ENCODE data around the gene CRNN.

Gene CRNN

DNA sequence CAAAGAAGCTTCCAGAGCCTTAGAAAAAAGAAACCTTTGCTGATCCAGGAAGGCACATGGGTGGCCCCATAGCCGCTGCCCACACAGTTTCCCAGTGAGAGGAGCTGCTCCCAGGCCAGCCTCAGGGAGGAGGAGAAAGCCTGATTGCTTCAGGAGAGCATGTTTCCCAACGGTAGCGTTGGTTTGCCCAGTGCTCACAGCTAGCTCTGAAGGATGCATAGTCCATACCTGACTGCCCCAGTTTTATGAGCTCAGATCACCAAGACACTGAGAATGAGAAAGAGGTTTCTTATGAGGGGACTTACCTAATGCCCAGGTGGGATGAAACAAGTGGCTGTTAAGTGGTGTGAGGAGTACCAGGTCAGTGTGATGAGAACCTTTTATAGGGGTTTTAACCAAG is at the start of gene CRNN:
TSS of gene CRNN (minus strand) at position 355 of the 400 bp plus-strand sequence. CDS start 2,030 bp downstream, outside the sequence.
- no peak for DNase-seq

DNA sequence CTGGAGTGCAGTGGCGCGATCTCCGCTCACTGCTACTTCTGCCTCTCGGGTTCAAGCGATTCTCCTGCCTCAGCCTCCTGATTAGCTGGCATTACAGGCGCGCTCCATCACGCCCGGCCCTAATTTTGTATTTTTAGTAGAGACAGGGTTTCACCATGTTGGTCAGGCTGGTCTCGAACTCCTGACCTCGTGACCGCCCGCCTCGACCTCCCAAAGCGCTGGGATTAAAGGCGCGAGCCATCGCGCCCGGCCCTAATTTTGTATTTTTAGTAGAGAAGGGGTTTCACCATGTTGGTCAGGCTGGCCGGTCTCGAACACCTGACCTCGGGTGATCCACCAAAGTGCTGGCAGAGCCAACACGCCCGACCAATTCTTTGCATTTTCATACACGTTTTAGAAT is 48.6 kb upstream of the CRNN start:
- no peak for DNase-seq

DNA sequence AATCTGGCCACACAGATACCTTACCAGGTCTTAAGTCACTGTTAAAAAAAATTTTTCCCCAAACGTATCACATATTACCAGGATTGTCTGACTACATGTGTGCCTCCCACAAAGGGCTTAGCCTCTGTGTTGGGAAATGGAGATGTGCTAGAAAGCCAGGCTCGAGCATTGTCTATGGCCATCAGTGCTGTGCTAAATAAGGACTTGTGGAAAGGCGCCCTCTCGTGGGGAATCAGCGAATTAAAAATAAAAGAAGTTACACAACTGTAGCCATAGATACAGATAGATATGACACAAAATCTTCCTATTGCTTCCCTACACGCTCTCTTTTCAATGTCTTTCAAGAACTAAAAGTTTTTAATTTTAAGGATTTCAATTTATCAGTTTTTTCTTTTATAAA is 47.5 kb upstream of the CRNN start:
- peak; percentile 90 for DNase-seq

DNA sequence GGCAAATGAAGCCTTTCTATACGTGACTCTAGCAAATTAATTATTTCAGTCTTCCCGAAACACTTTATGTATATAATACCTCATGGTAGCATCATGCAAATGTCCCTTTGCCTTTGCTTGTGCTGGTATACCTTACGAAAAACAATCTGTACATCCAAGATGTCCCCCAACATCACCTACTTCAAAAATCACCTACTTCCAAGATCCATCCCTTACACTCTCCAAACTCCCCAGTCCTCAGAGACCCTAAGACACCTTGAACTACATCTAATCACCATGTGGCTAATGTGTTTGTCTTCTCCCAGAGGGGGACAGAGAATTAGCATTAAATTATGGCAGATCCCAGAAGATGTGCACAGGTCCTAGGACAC is 46.5 kb upstream of the CRNN start:
- no peak for DNase-seq

DNA sequence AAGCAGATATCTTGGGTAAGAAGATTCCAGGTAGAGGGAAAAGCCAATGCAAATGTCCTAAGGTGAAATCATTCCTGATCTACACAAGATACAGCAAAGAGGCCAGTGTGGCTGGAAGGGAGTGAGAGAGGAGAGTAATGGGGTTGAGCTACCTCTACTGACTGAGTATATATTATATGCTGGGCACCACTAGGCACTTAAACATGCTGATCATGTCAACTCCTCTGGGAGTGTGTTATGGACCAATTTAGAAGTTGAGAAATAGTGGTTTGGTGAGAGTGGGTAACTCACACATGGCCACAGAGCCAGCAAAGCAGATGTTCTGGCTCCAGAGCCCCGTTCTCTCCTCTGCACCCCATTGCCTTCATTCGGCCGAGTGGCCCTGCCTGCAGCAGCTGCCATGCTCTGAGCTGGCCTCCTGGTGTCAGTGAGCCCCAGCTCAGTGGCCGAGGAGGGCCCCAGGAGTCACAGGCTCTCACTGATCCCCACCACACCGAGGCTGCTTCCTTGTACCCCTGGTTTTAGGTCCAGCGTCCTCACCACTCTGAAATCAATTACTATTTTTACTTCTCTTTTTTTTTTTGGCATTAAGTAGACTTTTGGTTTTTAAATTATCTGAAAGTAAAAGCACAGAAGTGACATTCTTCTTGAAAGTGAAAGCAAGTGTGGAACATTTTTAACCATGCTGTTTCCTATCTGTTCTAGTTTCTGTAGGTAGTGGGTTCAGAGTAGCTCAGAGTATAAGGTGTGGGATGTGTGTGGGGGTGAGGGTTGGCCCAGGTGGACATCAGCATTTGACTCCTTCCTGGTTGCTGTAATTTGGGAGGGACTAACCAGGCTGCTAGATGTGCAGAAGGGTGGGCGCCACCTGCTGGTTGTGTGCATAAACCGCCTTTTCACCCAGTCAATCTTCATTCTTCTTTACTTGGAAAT is 45.8 kb upstream of the CRNN start:
- DNase-seq = peak; percentile 81

DNA sequence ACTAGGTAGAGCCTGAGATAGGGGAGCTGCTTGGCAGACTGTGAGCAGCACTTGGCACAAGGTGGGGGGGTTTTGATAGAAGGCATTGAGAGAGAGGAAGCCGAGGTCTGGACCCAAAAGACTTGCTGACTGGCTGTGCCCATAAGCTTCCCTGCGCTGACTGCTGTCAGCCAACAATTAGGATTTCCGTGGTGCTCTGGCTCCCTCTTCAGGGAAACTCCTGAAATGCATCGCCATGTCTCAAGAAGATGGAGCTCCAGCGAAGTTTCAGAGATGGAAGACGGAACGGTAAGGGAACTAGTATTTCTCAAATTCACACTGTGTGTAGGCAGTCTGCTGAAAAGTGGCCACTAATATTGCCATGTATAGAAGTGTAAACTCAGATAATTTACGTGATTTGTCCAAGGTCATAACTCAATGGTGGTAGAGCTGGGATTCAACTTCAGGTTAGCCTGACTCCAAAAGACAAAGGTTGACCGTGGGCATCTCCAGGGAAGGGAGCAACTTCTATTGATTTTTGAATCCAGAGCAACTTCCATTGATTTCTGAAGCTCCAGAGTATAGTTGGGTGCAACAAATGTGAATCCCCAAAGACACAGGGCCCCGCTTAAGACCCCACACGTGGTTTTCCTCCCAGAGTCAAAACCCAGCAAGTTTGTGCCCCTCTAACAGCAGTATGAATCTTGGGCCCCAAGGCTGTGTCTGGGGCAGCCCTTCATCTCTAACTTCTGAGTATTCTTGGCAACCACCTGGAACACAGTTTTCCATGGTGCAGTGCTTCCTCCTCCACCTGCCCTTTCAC is 44.5 kb upstream of the CRNN start:
- DNase-seq = peak; percentile 85

DNA sequence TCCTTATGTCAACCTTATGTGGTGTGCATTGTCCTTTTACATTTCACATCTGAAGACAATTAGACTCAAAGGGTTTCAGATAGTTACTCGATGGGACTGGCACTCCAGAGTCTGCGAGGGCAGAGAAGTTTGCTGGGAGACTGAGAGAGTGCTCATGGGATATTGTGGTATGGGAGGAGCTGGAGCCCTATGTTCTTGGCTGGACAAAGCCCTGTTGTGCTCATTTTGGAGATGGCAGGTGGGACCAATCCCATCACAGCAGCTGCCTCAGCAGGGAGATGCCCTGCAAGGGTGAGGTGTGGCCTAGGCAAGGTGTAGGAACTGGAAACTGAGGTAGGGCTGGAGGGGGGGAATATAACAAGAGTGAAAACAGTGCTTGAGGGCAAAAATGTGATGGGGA is 43.5 kb upstream of the CRNN start:
- no peak for DNase-seq

DNA sequence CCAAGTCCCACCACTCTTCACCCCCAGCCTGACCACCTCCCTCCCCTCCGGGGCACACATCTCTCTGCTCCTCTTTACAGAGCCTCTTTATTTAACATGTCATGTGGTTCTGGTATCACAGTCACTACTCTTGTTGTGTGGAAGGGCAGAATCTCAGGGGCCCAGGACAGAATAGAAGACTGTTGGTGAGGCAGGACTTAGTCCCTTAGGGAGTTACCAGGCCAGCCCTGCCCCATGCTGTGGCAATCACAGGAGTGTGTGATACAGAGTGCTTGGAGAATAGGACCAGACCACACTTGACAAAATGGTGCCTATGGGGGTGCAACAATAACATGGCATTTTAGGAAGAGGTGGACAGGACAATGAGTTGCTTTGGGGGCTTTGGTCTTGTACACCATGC is 43.0 kb upstream of the CRNN start:
- DNase-seq = no peak

DNA sequence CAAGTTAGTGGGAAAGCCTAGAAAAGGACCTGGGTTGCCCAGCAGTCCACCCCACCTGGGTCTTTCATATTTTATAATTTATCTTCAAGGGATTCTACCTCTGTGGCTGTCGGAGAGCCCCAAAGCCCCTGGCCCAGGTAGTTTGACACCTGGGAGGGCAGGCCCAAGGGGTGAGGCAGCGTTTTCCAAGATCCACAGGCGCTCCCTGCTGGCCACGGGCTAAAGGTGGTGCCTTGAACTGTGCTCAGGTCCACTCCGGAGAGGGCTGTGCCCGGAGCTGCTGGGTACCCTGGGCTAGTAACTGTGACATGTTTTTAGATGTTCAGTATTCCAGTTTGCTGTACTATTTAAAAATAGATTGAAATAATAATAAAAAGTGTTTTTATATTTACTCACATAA is 37.2 kb upstream of the CRNN start:
- DNase-seq = no peak

DNA sequence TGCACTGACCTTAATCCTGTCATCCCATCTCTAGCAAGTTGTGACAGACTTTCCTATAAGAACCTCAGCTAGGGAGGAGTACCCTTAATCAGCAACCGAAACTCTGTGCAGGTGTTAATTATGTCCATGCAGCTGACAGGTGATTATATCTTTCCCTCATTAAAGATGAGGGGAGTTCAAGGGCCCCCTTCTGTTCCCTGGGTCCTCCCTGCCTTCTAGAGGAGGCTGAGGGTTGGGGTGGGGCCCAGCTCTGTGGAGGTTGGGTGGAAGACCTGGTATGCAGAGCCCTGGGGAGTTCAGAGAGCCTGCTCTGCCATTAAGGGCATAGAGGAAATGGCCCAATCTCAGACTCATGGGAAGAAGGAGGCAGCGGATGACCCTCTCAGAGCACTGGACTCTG is 35.6 kb upstream of the CRNN start:
- no peak for DNase-seq

DNA sequence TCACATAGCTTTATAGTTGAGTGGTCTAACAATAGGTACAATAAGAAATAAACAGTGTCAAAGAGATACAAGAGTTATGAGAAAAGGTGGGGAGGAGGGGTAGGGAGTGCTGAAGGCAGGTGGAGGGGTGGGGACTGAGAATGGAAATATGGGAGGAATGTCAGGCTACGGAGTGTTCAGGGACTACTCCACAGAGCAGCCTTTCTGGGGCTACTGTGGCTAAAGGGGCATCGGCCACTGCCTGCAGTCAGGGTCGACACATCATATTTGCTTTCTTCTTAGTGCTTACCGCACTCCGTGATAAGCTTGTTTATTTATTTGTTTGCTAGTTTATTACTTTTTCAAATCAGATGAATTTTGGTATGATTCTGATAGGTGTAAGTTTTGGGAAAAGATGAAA is 34.4 kb upstream of the CRNN start:
- DNase-seq = no peak

DNA sequence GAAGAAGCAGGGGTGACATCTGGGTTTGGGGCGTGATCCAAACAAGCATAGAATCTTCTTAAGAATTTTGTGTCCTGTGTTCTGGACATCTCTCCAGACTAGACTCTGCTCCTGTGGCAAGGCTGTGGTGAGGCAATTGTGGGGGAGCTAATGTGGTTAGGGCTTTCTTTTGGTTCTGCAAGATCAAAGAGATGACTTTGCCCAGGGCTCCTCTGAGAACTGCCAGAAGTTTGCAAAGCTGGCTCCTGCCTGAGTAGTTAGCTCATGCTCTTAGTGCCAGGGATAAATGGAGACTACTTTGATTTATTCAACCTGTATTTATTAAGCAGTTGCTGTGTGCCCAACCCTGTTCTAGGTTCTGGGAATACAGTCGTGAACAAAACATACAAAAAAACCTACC is 34.0 kb upstream of the CRNN start:
- DNase-seq = no peak

DNA sequence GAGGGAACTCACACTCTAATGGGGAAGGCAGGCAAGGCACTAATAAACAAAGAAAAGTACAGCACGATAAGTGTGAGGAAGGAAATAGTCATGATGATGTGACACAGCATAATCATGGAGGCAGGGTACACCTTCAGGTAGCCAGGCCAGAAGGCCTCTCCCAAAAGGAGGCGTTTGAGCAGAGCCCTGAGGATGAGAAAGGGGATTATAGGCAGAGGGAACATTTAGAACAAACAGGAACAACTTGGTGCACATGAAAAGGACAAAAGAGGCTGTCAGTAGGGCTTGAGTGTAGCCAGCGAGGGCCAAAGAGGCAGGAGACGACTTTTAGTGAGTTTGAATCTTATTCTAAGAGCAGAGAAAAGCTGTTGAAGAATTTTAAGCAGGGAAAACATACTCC is 33.4 kb upstream of the CRNN start:
- DNase-seq = no peak

DNA sequence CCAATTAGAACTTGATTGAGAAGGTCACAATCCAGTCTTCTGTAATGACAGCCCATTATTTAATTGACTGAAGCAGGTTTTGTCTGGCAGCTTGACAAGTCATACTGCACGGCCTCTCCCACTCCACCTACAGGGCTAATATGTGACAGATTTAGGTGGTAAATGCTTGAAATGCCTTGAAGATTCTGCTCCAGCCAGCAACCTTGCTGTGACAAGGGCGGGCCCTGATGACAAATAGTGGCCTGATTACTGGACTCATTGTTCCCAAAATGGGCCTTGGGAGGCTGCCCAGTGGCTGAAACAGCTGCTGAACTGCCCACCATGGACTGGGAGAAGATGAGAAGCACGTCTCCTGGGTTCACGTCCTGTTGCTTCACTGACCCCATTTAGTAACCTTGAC is 30.0 kb upstream of the CRNN start:
- DNase-seq = no peak

DNA sequence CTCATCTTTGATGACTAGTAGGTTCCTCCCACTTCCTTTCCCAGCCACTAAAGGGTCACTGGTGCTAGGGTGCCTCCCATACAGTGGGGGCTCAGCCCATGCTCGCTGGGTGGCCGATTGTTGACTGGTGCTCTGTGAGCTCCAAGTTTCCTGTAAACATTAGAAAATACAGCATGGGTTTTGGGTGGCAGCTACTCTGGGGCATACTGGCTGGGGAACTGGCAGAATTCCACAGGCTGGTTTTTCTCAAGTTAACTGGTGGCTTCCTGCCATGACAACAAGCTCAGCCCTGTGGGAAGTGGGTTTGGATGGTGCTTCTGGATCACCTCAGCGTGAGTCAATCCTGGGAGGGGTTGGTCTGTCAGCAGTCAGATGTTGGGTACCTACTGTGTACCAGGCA is 28.7 kb upstream of the CRNN start:
- DNase-seq = no peak

DNA sequence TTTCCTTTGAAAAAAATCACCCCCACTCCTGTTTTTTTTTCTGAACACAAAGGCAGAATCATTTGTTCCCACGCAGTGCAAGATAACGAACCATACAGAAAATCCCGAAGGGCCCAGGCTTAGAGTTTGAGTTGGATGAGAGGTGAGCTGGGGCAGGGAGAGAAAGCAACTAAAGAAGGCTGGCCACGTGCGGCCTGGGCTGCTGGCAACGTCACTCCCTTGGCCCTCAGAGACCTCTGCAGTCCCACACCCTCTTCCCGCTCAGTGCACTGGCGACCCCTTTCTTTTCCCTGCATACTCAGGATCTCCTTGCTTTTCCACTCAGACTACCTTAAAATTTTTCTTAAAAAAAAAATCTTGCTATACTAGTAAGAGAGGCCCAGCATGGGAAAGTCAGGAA is 28.2 kb upstream of the CRNN start:
- no peak for DNase-seq

DNA sequence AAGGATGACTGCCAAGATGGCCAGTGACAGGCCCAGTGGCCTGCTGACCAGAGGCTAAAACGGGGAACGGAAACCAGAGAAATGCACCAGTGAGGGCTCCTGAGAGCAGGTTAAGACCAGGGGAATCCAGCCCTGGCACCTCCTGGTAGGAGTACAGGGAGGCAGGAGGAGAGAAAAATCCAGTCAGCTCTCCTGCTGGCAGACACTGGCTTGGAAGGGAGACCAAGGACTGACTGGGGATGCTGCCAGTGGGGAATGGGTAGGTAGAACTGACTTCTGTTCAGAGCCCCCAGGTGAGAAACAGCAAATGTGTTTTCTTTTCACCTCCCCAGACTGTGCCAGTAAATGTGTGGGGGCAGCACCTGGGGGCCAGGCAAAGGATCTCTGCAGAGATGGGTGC is 27.7 kb upstream of the CRNN start:
- DNase-seq = no peak

DNA sequence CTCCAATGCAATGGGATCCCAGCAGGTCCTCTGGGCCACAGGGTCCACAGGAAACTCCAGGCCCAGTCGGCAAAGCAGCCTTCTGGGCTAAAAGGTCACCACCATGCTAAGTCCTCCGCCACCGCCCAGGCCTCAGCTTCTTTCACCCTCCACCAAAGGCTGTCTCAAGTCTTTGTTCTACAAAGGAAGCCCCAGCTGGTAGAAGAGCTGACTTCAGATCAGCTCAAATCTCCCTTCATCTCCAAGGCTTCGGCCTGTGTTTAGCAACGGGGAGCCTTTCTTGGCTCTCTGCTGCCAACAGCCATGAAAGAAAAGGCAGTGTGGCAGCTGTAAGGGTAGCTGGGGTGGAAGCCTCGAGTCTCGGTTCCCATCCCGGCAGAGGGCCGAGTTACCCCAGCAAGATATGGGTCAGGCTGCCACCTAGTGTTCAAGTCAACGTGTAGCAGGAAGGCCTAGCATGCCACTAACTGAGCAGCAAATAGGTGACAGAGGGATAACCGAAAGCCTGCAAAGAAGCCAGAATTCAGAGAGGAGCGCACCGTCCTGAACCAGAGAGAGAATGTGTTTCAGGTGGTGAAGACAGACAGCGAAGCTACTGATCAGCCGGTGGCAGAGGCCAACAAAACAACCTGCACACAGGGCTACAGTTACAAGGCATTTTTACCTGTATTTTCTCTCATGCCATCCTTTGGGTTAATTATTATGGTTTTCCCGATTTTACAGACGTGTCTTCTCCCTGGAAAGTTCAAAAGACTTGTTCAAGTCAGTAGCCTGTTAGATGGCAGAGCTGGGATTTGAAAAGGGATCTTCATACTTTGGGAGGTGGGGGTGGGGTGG is 26.8 kb upstream of the CRNN start:
- DNase-seq = peak; percentile 76

DNA sequence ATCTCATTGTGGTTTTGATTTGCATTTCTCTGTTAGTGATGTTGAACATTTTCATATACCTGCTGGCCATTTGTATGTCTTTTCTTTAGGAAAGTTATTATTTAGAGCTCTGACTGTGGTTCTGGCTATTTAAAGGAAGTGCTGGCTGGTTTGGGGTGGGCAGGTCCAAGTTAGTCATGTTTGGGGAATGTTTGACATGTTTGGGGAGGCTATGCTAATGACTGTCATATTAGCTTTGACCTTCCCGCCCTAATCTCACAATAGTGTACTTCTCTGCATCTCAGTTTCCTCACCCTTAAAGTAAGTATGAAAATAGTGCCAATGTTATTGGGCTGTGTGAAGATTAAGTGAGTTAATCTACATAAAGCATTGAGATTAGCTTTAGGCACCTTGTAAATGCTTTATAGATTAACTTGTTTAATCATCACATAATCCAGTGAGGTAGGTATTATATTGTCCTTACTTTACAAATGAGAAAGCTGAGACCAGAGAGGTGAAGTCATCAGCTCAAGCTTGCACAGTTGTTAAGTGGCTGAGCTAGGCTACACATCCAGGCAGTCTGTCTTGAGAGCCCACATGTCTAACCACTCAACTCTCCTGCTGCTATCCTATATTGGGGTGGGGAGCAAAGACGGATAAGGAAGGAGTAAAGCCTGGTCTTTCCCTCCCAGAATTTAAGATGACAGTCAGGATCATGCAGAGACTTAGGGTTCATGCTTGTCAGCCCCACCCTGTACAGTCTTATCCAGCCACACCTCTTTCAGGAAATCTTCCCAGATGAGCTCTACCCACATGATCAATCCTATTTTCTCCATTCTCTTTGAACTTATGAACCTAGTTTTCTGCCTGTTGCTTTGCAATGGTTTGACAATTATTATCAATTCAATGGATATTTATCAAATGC is 22.8 kb upstream of the CRNN start:
- no peak for DNase-seq

DNA sequence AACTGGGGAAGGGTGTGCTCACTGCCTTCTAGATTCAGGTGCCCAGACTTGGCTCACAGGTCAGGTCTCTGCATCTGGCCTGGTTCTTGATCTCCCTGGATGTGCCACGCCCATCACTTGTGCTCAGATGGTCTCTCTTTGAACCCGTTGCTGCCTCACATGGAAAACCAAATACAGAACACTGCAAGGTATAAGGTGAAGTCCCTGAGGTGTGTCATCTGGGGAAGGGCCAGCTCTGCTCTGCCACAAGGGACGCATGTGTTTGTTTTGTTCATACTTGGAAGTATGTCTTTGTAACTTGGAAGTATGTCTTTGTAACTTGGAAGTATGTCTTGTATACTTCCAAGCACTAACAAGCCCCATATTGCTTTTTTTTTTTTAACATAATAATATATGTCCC is 13.4 kb upstream of the CRNN start:
- no peak for DNase-seq

DNA sequence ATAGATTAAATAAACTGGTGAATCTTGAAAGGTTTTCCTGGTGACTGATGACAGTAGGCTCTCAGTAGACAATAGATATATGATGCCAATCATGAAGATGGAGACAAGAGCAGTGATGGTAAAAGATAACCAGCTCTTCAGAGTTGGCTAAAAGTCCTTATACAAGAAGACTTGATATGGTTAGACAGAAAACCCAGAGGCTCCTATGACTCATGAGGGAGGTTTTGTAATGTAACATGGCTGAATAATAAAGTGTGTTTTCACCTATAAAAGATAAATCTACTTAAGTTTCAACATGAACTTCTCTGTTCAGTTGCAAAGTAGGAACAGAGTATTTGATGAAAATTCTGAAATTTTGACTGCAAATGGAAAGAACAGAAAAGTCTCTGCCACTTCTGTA is 12.7 kb upstream of the CRNN start:
- no peak for DNase-seq

DNA sequence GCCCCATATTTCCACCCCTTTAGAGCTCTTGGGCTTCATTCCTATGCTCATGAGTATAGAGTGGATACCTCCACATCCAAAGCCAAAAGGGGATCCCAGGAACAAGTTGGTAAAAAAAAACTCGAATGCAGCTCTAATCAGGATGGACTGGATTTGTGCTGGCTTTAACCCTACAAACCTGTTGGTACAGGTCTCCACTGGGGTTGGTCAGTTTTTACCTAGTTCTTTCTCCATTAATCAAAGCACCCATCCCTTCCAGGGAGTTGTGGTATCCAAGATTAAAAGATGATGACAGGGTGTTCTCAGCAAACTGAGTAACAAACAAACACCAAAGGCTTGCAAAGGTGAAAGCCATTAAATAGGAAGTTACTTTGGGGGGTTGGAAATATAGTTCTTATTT is 5.9 kb upstream of the CRNN start:
- DNase-seq = no peak
